DOHH2 (cell line): ENCODE results near the gene LAMA5.

Experiments used
- CTCF ChIP-seq: fragments of 200-600 bp; sonication (generic); IDR thresholded peaks from one replicate; pipeline ENCODE4 v1.5.1; 2014; ENCODE audit warnings: antibody characterized with exemption, mild to moderate bottlenecking, low read depth, low read length; ENCODE audit not compliant: poor library complexity, severe bottlenecking
- EZH2phosphoT487 ChIP-seq: fragments of 200-600 bp; sonication (generic); IDR thresholded peaks from 2 replicates; pipeline ENCODE4 v1.6.1; 2017; ENCODE audit warnings: borderline replicate concordance, mild to moderate bottlenecking, antibody characterized with exemption, low read length, moderate library complexity, mixed read lengths

GRCh38 chr20:62409086-62409853 lies 42.2 kb upstream of the LAMA5 start:
- TF ChIP-seq CTCF (no peak), EZH2phosphoT487 (no peak)
